ENCODE data around the gene LRP6. TPM values are rescaled to one million over a fixed set of nuclear protein-coding genes. Genes with fewer than 3 reads are reported as not detected.

Gene LRP6
- total and polyA plus RNA-seq, 2 of the 8 experiments (the other 6 are each of a cell fraction or from before 2014, with no cell fraction given): 53.6 to 73.2 TPM

DNA sequence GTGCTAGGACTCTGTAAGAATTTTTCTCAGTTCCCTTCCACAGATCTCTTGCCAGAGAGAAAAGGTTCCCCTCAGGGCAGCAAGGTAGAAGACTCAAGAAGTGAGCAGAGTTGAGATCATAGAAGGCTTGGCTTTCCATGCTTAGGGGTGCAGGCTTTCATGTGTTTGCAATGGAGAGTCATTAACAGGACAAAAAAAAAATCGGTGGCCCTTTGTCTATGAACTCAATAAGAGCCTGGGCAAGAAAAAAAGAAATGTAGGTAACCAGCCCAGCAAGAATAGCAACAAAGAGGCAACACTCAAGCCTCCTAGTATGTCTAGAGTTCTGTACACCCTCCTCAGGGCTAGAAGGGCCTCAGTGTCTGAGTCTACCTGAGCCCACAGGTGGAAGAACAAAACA is 23.4 kb upstream of the LRP6 start:
- no peak for TF ChIP-seq TCF12 (IDR thresholded peaks at IDR 0.05; ENCODE audit: low read depth, low read length)
- no peak for TF ChIP-seq ASH2L (IDR thresholded peaks at IDR 0.05; ENCODE audit: low read length)
- no peak for TF ChIP-seq POU5F1 (IDR thresholded peaks at IDR 0.05; ENCODE audit: low read depth, low read length)
- no peak for TF ChIP-seq CEBPB (IDR thresholded peaks at IDR 0.05; ENCODE audit: low read depth, low read length)
- TF ChIP-seq PHF8 (conservative IDR thresholded peaks at IDR 0.05; ENCODE audit: low read depth, low read length): no peak
- TF ChIP-seq RBBP5 (IDR thresholded peaks at IDR 0.05; ENCODE audit: borderline replicate concordance, low read depth, low read length): no peak
- TF ChIP-seq SIRT6 (IDR thresholded peaks at IDR 0.05; ENCODE audit: low read length): no peak
- TF ChIP-seq RNF2 (IDR thresholded peaks at IDR 0.05; ENCODE audit: borderline replicate concordance, low read depth, low read length, missing control alignments, poor library complexity, severe bottlenecking): no peak
- TF ChIP-seq KDM1A (IDR thresholded peaks at IDR 0.05; ENCODE audit: borderline replicate concordance, low read length): no peak
- no peak for TF ChIP-seq SIX5 (IDR thresholded peaks at IDR 0.05; ENCODE audit: low read depth, low read length)
- TF ChIP-seq TAF1 (IDR thresholded peaks at IDR 0.05; ENCODE audit: low read depth, low read length): no peak
- TF ChIP-seq POLR2AphosphoS5 (IDR thresholded peaks at IDR 0.05; ENCODE audit: low read depth, low read length): no peak
- TF ChIP-seq TAF7 (optimal IDR thresholded peaks at IDR 0.05; ENCODE audit: borderline replicate concordance, low read depth, low read length): no peak

More for the DNA sequence above, 23.4 kb upstream of the LRP6 start:
- Histone ChIP-seq H3K4me3 (ENCODE audit: extremely low read depth in 1 of 4, insufficient read depth in 2 of 4, low read depth in 3 of 4, low read length in 4 of 4) (no peak overlapping the region), H3K4ac (replicated peaks; ENCODE audit: insufficient read length, low read depth, low read length) (no peak overlapping the region), H3K27ac (ENCODE audit: low read depth, low read length) (no peak overlapping the region), H3K9ac (replicated peaks in 1 of 4; ENCODE audit: extremely low read depth in 1 of 4, low read depth in 3 of 4, low read length in 3 of 4) (no peak overlapping the region), H4K8ac (ENCODE audit: extremely low read depth, insufficient read depth, low read length) (no peak overlapping the region), H2BK5ac (ENCODE audit: low read depth, low read length) (no peak overlapping the region), H3K27me3 (replicated peaks in 1 of 4; ENCODE audit: control insufficient read depth in 3 of 4, extremely low read depth in 1 of 4, insufficient read depth in 3 of 4, low read length in 3 of 4) (no peaks in the 10 kb centered on the region; a peak in 1 of 7 replicates), H2BK12ac (ENCODE audit: low read depth, low read length) (no peak overlapping the region), H3K23ac (ENCODE audit: insufficient read length) (no peak overlapping the region), H3K4me2 (ENCODE audit: insufficient read depth in 1 of 2, low read depth in 2 of 2, low read length in 2 of 2) (no peak overlapping the region), H3K56ac (replicated peaks; ENCODE audit: insufficient read length, low read depth, low read length) (no peak overlapping the region), H2BK15ac (ENCODE audit: low read length) (no peak overlapping the region), H2AK5ac (ENCODE audit: low read depth, low read length) (no peak overlapping the region), H3K4me1 (replicated peaks in 1 of 4; ENCODE audit: control insufficient read depth in 3 of 4, insufficient read depth in 4 of 4, low read length in 3 of 4) (peaks cover 0 to 9% (median 5%) of the 10 kb centered on the region in 4 experiments; a peak in 5 of 7 replicates), H4K20me1 (replicated peaks in 1 of 2; ENCODE audit: control insufficient read depth in 1 of 2, insufficient read depth in 2 of 2, low read length in 2 of 2) (no peaks in the 10 kb centered on the region), H4K5ac (ENCODE audit: insufficient read length, low read depth, low read length) (no peak overlapping the region), H2AFZ (ENCODE audit: low read length) (no peak overlapping the region), H3K79me2 (ENCODE audit: control insufficient read depth in 1 of 2, insufficient read depth in 2 of 2, low read length in 2 of 2) (no peaks in the 10 kb centered on the region), H2BK20ac (ENCODE audit: low read length) (no peak overlapping the region), H3K79me1 (ENCODE audit: low read depth, low read length) (no peaks in the 10 kb centered on the region), H2BK120ac (replicated peaks; ENCODE audit: low read depth, low read length) (no peak overlapping the region), H3K18ac (ENCODE audit: extremely low read depth, low read length) (no peak overlapping the region), H3K9me3 (ENCODE audit: insufficient read depth in 2 of 2, low read depth in 1 of 2, low read length in 1 of 2) (no peaks in the 10 kb centered on the region), H4K91ac (replicated peaks; ENCODE audit: insufficient read length, low read length) (no peak overlapping the region), H3K23me2 (ENCODE audit: low read depth, low read length) (no peaks in the 10 kb centered on the region), H3K14ac (ENCODE audit: insufficient read length) (no peak overlapping the region), H3K36me3 (ENCODE audit: control insufficient read depth in 2 of 4, insufficient read depth in 4 of 4, low read length in 3 of 4) (no peaks in the 10 kb centered on the region)
- ChIA-PET POLR2A (ENCODE audit: partially characterized antibody) (interaction anchor here (0.5 to 1.5 kb wide), 3 partner anchors 20 to 156 kb away, joined by 3 read pairs; partner anchors contain the start of gene LRP6), CTCF (ENCODE audit: partially characterized antibody) (no interaction called here)
- FAIRE-seq: no peak
- WGBS, 2 experiments (ENCODE audit: extremely low coverage in 1 of 2, insufficient coverage in 1 of 2, insufficient read length in 1 of 2, insufficient replicate concordance in 2 of 2, low coverage in 1 of 2, low lambda C conversion rate in 2 of 2, missing lambda C conversion rate in 1 of 2): 75% methylated on average over 1 of the region's 1 CpG; no CpG with 5 or more reads in 1 of the 2 experiments
- DNase-seq (ENCODE audit: low read depth in 1 of 2, low spot score in 2 of 2): no peak

Data from H1 (cell line).